ENCODE results near the gene NDUFAF8. TPM values are rescaled to one million over a fixed set of nuclear protein-coding genes. Genes with fewer than 3 reads are reported as not detected.

NDUFAF8 gene
- total and polyA plus RNA-seq, 9 donors: 14.6 to 66.3 (median 33.9) TPM

- intact Hi-C loops (cut with DNase I): loop anchor here in 1 of 4 donors (10.0 kb wide), 1 partner anchor 64 kb away; no protein-coding TSS in a partner anchor
- WGBS, 3 donors: 90 to 93% (median 91%) methylated on average over 10 of the region's 10 CpGs
- Histone ChIP-seq H3K27me3 (no peaks in the 10 kb centered on the region), H3K4me3 (no peak overlapping the region), H3K9me3 (no peaks in the 10 kb centered on the region), H3K27ac (no peak overlapping the region), H3K36me3 (no peaks in the 10 kb centered on the region), H3K4me1 (ENCODE audit: insufficient read depth) (no peaks in the 10 kb centered on the region)
- no peak for TF ChIP-seq EP300 (IDR thresholded peaks at IDR 0.05)
- TF ChIP-seq CTCF (IDR thresholded peaks at IDR 0.05): no peak
- TF ChIP-seq POLR2A (IDR thresholded peaks at IDR 0.05): no peak
- DNase-seq: no peak
Measured at GRCh38 chr17:81208651-81209050, 30.5 kb upstream of the NDUFAF8 start.

GRCh38 chr17:81209141-81209540 lies 30.0 kb upstream of the NDUFAF8 start:
- no peaks in the 10 kb centered on the region for H3K9me3 ChIP-seq
- H3K27me3 ChIP-seq: no peaks in the 10 kb centered on the region
- TF ChIP-seq EP300 (IDR thresholded peaks at IDR 0.05) (no peak), CTCF (IDR thresholded peaks at IDR 0.05) (no peak), POLR2A (IDR thresholded peaks at IDR 0.05) (no peak)
- DNase-seq: no peak
- WGBS, 3 donors: 94 to 96% (median 94%) methylated on average over 16 of the region's 16 CpGs
- no peak overlapping the region for H3K27ac ChIP-seq
- no peaks in the 10 kb centered on the region for H3K4me1 ChIP-seq (ENCODE audit: insufficient read depth)
- intact Hi-C loops (cut with DNase I): loop anchor here in 1 of 4 donors (10.0 kb wide), 1 partner anchor 64 kb away; no protein-coding TSS in a partner anchor
- H3K4me3 ChIP-seq: no peak overlapping the region
- no peaks in the 10 kb centered on the region for H3K36me3 ChIP-seq

- Histone ChIP-seq H3K27me3 (no peaks in the 10 kb centered on the region), H3K36me3 (no peaks in the 10 kb centered on the region), H3K4me1 (ENCODE audit: insufficient read depth) (no peaks in the 10 kb centered on the region), H3K9me3 (no peaks in the 10 kb centered on the region), H3K27ac (no peak overlapping the region), H3K4me3 (no peak overlapping the region)
- TF ChIP-seq POLR2A (IDR thresholded peaks at IDR 0.05) (no peak), CTCF (IDR thresholded peaks at IDR 0.05) (no peak), EP300 (IDR thresholded peaks at IDR 0.05) (no peak)
- no peak for DNase-seq
- intact Hi-C loops (cut with DNase I): no loop called here
- WGBS, 3 donors: 70 to 89% (median 75%) methylated on average over 10 of the region's 10 CpGs
Measured at GRCh38 chr17:81210466-81210865, 28.7 kb upstream of the NDUFAF8 start.

GRCh38 chr17:81210868-81211267 lies 28.2 kb upstream of the NDUFAF8 start:
- Histone ChIP-seq H3K4me1 (ENCODE audit: insufficient read depth) (no peaks in the 10 kb centered on the region), H3K27ac (no peak overlapping the region), H3K9me3 (no peaks in the 10 kb centered on the region), H3K27me3 (no peaks in the 10 kb centered on the region), H3K36me3 (no peaks in the 10 kb centered on the region), H3K4me3 (no peak overlapping the region)
- 70 to 76% (median 70%) methylated on average over 14 of the region's 14 CpGs for WGBS, 3 donors
- DNase-seq: no peak
- no peak for TF ChIP-seq EP300 (IDR thresholded peaks at IDR 0.05)
- TF ChIP-seq CTCF (IDR thresholded peaks at IDR 0.05): no peak
- TF ChIP-seq POLR2A (IDR thresholded peaks at IDR 0.05): no peak
- intact Hi-C loops (cut with DNase I): no loop called here
